Activated naive CD4-positive, alpha-beta T cell treated with anti-CD3 and anti-CD28 coated beads, Interleukin-2, amount 10 ng/mL, durations not matched to agents 7 days and 5 days (primary cell): ENCODE results near the gene SLK.

ENCODE experiments used
- CTCF ChIA-PET: fragments of 350-600 bp; sonication (Branson Sonifier 250); formaldehyde crosslinking; loops from one replicate; lab custom pipeline; 2021; ENCODE audit warnings: antibody characterized with exemption; lab: Charles Lee
- DNase-seq: peaks from one replicate; pipeline ENCODE4 v3.0.0-alpha.2; 2020
- H3K27ac Mint-ChIP-seq: one replicate; pipeline ENCODE4 v1.8.0; 2021; ENCODE audit warnings: mild to moderate bottlenecking, moderate library complexity, mixed read lengths
- H3K27me3 Mint-ChIP-seq: one replicate; pipeline ENCODE4 v1.8.0; 2021; ENCODE audit warnings: mild to moderate bottlenecking, mixed read lengths
- H3K36me3 Mint-ChIP-seq: one replicate; pipeline ENCODE4 v1.8.0; 2021; ENCODE audit warnings: mixed read lengths
- H3K4me1 Mint-ChIP-seq: one replicate; pipeline ENCODE4 v1.8.0; 2021; ENCODE audit warnings: mixed read lengths
- H3K4me3 Mint-ChIP-seq: one replicate; pipeline ENCODE4 v1.8.0; 2021; ENCODE audit warnings: mild to moderate bottlenecking, moderate library complexity, mixed read lengths
- H3K9me3 Mint-ChIP-seq: one replicate; pipeline ENCODE4 v1.8.0; 2021; ENCODE audit warnings: mixed read lengths

The SLK gene

GRCh38 chr10:104072786-104073185 lies 105.8 kb downstream of the SLK start:
- no peak overlapping the region for H3K27ac Mint-ChIP-seq
- no peaks in the 10 kb centered on the region for H3K4me1 Mint-ChIP-seq
- H3K36me3 Mint-ChIP-seq: no peaks in the 10 kb centered on the region
- CTCF ChIA-PET: interaction anchor here (0.5 to 1.5 kb wide), 4 partner anchors 10 to 365 kb away, joined by 3 to 4 read pairs (median 3); no protein-coding TSS in a partner anchor
- H3K9me3 Mint-ChIP-seq: no peaks in the 10 kb centered on the region
- peaks cover 8% of the 10 kb centered on the region for H3K27me3 Mint-ChIP-seq
- DNase-seq: no peak
- H3K4me3 Mint-ChIP-seq: no peak overlapping the region

GRCh38 chr10:104074505-104074904 lies 107.6 kb downstream of the SLK start:
- Mint-ChIP-seq H3K9me3 (no peaks in the 10 kb centered on the region), H3K4me1 (no peaks in the 10 kb centered on the region), H3K27ac (no peak overlapping the region), H3K27me3 (peaks cover 5% of the 10 kb centered on the region), H3K36me3 (no peaks in the 10 kb centered on the region), H3K4me3 (no peak overlapping the region)
- CTCF ChIA-PET: no interaction called here
- DNase-seq: no peak

- no peak overlapping the region for H3K4me3 Mint-ChIP-seq
- CTCF ChIA-PET: no interaction called here
- H3K9me3 Mint-ChIP-seq: no peaks in the 10 kb centered on the region
- no peak for DNase-seq
- no peak overlapping the region for H3K27ac Mint-ChIP-seq
- H3K4me1 Mint-ChIP-seq: no peaks in the 10 kb centered on the region
- H3K36me3 Mint-ChIP-seq: no peaks in the 10 kb centered on the region
- H3K27me3 Mint-ChIP-seq: peaks cover 5% of the 10 kb centered on the region
Observed at GRCh38 chr10:104076743-104077160, 109.8 kb downstream of the SLK start.

- H3K9me3 Mint-ChIP-seq: no peaks in the 10 kb centered on the region
- no peaks in the 10 kb centered on the region for H3K36me3 Mint-ChIP-seq
- H3K27me3 Mint-ChIP-seq: peaks cover 5% of the 10 kb centered on the region
- H3K4me1 Mint-ChIP-seq: no peaks in the 10 kb centered on the region
- CTCF ChIA-PET: no interaction called here
- DNase-seq: no peak
- no peak overlapping the region for H3K27ac Mint-ChIP-seq
- H3K4me3 Mint-ChIP-seq: no peak overlapping the region
Observed at GRCh38 chr10:104077247-104077646, 110.3 kb downstream of the SLK start.

- Mint-ChIP-seq H3K9me3 (no peaks in the 10 kb centered on the region), H3K4me3 (no peak overlapping the region), H3K27me3 (peaks cover 5% of the 10 kb centered on the region), H3K36me3 (no peaks in the 10 kb centered on the region), H3K27ac (no peak overlapping the region), H3K4me1 (no peaks in the 10 kb centered on the region)
- CTCF ChIA-PET: interaction anchor here (0.6 kb wide), 1 partner anchor 190 kb away, joined by 3 read pairs; no protein-coding TSS in a partner anchor
- no peak for DNase-seq
Observed at GRCh38 chr10:104077663-104078151, 110.8 kb downstream of the SLK start.
